Osteoblast (primary cell): ENCODE measurements around the gene TCHHL1. TPM values are rescaled to one million over a fixed set of nuclear protein-coding genes. Genes with fewer than 3 reads are reported as not detected.

Experiments
- DNase-seq: peaks from one replicate; pipeline ENCODE4 v3.0.0; 2011; ENCODE audit warnings: low spot score, mixed read lengths; ENCODE audit not compliant: insufficient read length; ENCODE audit errors: missing footprints
- H2AFZ ChIP-seq: 2 replicates; pipeline ENCODE4 v1.6.0; 2011; ENCODE audit warnings: mild to moderate bottlenecking, low read length
- H3K27ac ChIP-seq: 2 replicates; pipeline ENCODE4 v1.5.1; 2011; ENCODE audit warnings: mild to moderate bottlenecking, low read depth, low read length, moderate library complexity
- H3K27me3 ChIP-seq: 2 replicates; pipeline ENCODE4 v1.6.0; 2012; ENCODE audit warnings: mild to moderate bottlenecking, control low read depth, inconsistent platforms, low read length, moderate library complexity; ENCODE audit not compliant: insufficient read depth
- H3K36me3 ChIP-seq: 2 replicates; pipeline ENCODE4 v1.5.1; 2011; ENCODE audit warnings: mild to moderate bottlenecking, low read length, control low read depth, moderate library complexity; ENCODE audit not compliant: insufficient read depth
- H3K4me1 ChIP-seq: 2 replicates; pipeline ENCODE4 v1.5.1; 2011; ENCODE audit warnings: mild to moderate bottlenecking, low read length, control low read depth, moderate library complexity; ENCODE audit not compliant: insufficient read depth
- H3K4me2 ChIP-seq: 2 replicates; pipeline ENCODE4 v1.6.0; 2011; ENCODE audit warnings: mild to moderate bottlenecking, low read length; ENCODE audit not compliant: insufficient read depth
- H3K4me3 ChIP-seq: fragments of 200-600 bp; sonication (generic); 3 replicates; pipeline ENCODE4 v1.5.1; 2012; ENCODE audit warnings: mild to moderate bottlenecking, low read length, inconsistent platforms; ENCODE audit not compliant: insufficient read depth
- H3K79me2 ChIP-seq: 2 replicates; pipeline ENCODE4 v1.6.0; 2012; ENCODE audit warnings: mild to moderate bottlenecking, low read length, control low read depth, inconsistent platforms; ENCODE audit not compliant: insufficient read depth
- H3K9me3 ChIP-seq: 2 replicates; pipeline ENCODE4 v1.5.1; 2011; ENCODE audit warnings: low read depth, low read length, control low read depth
- H4K20me1 ChIP-seq: 2 replicates; pipeline ENCODE4 v1.6.0; 2012; ENCODE audit warnings: mild to moderate bottlenecking, low read length, control low read depth; ENCODE audit not compliant: insufficient read depth
- total RNA-seq: library from RNA; depleted of rRNA; stranded (reverse); fragments of >200 nt; gene quantifications from 2 replicates; pipeline ENCODE4 v1.2.3, GENCODE V29; 2012
- TF ChIP-seq, protein P1 (sequence below): IDR thresholded peaks from 2 replicates; pipeline ENCODE4 v1.5.1; 2011; ENCODE audit warnings: mild to moderate bottlenecking, low read depth, low read length, moderate library complexity; ENCODE audit errors: extremely low read depth

Gene TCHHL1
- total RNA-seq, 1 donor = not detected

DNA sequence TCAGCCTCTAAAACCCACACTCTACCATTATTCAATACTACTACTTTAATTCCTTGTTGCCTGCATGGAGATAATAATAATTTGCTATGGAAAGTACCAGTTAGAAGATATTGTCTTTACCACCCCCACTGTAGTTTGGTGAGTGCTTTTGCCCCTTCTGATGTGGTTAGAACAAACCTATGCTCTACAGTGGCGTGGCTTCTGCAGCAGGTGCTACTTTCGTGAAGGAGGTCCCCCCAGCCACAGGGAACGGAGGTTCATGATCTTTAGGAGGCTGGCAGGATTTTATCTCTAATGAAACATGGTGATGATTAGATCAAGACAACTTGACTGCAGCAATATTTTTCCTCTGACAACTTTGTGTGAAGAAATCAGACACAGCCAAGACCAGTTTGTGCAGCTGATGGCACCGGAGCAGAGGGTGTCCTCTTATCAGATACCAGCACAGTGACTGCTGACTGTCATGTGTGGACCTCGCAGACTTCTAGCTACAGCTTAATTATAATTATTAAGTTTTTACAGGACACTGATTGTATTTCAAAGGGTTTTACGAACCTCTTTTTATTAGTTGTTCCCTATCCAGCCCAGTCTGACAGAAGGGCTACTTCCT is 37.1 kb upstream of the TCHHL1 start:
- TF ChIP-seq, protein P1, sequence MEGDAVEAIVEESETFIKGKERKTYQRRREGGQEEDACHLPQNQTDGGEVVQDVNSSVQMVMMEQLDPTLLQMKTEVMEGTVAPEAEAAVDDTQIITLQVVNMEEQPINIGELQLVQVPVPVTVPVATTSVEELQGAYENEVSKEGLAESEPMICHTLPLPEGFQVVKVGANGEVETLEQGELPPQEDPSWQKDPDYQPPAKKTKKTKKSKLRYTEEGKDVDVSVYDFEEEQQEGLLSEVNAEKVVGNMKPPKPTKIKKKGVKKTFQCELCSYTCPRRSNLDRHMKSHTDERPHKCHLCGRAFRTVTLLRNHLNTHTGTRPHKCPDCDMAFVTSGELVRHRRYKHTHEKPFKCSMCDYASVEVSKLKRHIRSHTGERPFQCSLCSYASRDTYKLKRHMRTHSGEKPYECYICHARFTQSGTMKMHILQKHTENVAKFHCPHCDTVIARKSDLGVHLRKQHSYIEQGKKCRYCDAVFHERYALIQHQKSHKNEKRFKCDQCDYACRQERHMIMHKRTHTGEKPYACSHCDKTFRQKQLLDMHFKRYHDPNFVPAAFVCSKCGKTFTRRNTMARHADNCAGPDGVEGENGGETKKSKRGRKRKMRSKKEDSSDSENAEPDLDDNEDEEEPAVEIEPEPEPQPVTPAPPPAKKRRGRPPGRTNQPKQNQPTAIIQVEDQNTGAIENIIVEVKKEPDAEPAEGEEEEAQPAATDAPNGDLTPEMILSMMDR = no peak
- Histone ChIP-seq H3K79me2 (no peaks in the 10 kb centered on the region), H3K4me3 (no peak overlapping the region), H3K9me3 (no peaks in the 10 kb centered on the region), H3K27ac (no peak overlapping the region), H3K27me3 (peaks cover 17% of the 10 kb centered on the region), H2AFZ (no peak overlapping the region), H4K20me1 (no peaks in the 10 kb centered on the region), H3K4me2 (no peak overlapping the region), H3K36me3 (no peaks in the 10 kb centered on the region), H3K4me1 (no peaks in the 10 kb centered on the region)
- no peak for DNase-seq

DNA sequence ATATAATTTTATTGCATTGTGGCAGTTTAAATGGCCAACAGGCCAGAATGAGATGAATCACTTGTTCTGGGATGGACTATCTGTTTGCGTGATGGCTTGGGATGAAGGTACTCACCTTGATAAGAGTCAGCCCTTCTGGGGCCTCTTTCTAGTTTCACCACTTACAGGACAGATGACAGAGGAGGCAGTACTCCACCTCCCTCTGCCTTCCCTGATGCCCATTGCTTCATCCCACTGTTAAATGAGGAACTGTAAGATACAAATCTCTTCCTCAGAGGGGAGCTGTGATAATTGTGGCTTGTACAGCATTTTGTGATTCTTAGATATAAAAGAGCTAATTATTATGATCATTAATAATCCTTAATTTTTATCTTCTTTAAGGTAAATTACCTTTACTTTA is 30.1 kb upstream of the TCHHL1 start:
- H3K4me2 ChIP-seq = no peak overlapping the region
- no peaks in the 10 kb centered on the region for H3K9me3 ChIP-seq
- no peak overlapping the region for H2AFZ ChIP-seq
- H3K36me3 ChIP-seq = no peaks in the 10 kb centered on the region
- TF ChIP-seq, protein P1 = no peak
- H3K4me3 ChIP-seq = no peak overlapping the region
- H4K20me1 ChIP-seq = no peaks in the 10 kb centered on the region
- no peak for DNase-seq
- H3K27ac ChIP-seq = no peak overlapping the region
- no peaks in the 10 kb centered on the region for H3K4me1 ChIP-seq
- no peaks in the 10 kb centered on the region for H3K79me2 ChIP-seq
- peaks cover 38% of the 10 kb centered on the region for H3K27me3 ChIP-seq

DNA sequence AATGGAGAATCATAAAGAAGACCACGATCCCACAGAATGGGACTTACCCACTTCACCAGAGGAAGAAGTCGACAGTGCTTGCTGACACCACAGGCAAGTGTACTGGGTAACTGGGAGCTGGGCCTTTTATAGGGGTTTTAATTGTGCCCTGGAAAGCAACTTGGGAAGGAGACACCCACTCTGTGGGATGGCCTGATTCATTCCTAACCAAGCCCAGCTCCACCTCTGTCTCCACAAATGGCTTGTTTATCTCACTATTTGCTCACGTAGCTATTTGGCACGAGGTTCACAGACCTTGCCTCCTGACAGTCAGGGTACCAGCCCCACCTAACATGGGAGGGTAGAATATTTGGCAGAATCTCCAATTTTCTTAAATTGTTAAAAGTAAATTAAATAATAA is 26.5 kb upstream of the TCHHL1 start, which contains the start of gene TCHH:
TCHH (minus strand) TSS at position 101 of the 400 bp plus-strand sequence. CDS start 1,364 bp downstream, outside the sequence.
- DNase-seq = no peak
- H2AFZ ChIP-seq = no peak within 1 kb of the TSS
- no peaks in the 10 kb centered on the region for H3K79me2 ChIP-seq
- TF ChIP-seq, protein P1 = no peak
- no peak within 1 kb of the TSS for H3K4me2 ChIP-seq
- peaks cover 10% of the 10 kb centered on the region for H3K4me1 ChIP-seq
- no peaks in the 10 kb centered on the region for H3K9me3 ChIP-seq
- peaks cover 59% of the 10 kb centered on the region for H3K27me3 ChIP-seq
- H4K20me1 ChIP-seq = no peaks in the 10 kb centered on the region
- H3K36me3 ChIP-seq = no peaks in the 10 kb centered on the region
- H3K27ac ChIP-seq = no peak within 1 kb of the TSS
- no peak within 1 kb of the TSS for H3K4me3 ChIP-seq

DNA sequence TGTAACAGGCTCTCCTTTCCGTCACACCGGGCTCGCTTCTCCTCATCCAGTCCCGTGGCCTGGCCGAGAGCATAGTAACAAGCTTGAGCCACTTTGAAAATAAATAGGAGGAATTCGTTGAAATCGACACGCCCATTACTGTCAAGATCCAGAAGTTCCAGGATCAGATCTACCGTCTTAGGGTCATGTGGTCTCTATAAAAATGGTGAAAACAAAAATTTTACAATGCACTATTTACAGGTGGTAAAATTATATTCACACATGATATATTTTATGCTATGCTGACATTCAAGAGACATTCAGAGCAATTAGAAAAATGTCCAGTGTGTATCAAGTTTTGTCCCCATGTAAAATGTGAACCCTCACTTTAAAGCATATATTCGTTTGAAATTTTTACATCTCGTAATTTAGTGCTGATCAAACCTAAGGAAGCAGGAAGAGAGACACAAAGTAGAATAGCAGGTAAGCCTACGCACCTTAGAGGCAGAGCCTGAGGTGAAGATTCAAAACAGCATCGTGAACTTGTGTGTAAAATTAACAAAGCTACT is 24.1 kb upstream of the TCHHL1 start:
- no peak overlapping the region for H3K4me3 ChIP-seq
- TF ChIP-seq, protein P1 = no peak
- H4K20me1 ChIP-seq = no peaks in the 10 kb centered on the region
- peak overlapping the region; percentile 60 for H3K4me2 ChIP-seq
- DNase-seq = no peak
- H3K27ac ChIP-seq = no peak overlapping the region
- H3K79me2 ChIP-seq = no peaks in the 10 kb centered on the region
- H3K4me1 ChIP-seq = peaks cover 13% of the 10 kb centered on the region
- H3K9me3 ChIP-seq = no peaks in the 10 kb centered on the region
- peaks cover 76% of the 10 kb centered on the region for H3K27me3 ChIP-seq
- no peaks in the 10 kb centered on the region for H3K36me3 ChIP-seq
- peak overlapping the region; percentile 65 for H2AFZ ChIP-seq
